Muscle layer of colon (tissue), 2 donors: ENCODE results near the gene ADGRB2.
A peak's percentile ranks its signal among the peaks of the same experiment; 100 is the strongest.

Source experiments
- H3K27ac ChIP-seq: one replicate; pipeline ENCODE4 v1.7.0; 2013; ENCODE audit warnings: low read depth, mild to moderate bottlenecking, low read length, moderate library complexity
- H3K27me3 ChIP-seq, 2 donors: one replicate each; pipeline ENCODE4 v1.7.0; 2013; ENCODE audit warnings: low read length in 2 of 2, mild to moderate bottlenecking in 2 of 2; ENCODE audit not compliant: insufficient read depth in 2 of 2, control insufficient read depth in 1 of 2
- H3K36me3 ChIP-seq: one replicate; pipeline ENCODE4 v1.7.0; 2013; ENCODE audit warnings: mild to moderate bottlenecking, low read length; ENCODE audit not compliant: insufficient read depth
- H3K4me1 ChIP-seq: one replicate; pipeline ENCODE4 v1.7.0; 2013; ENCODE audit warnings: mild to moderate bottlenecking, low read length; ENCODE audit not compliant: insufficient read depth
- H3K4me3 ChIP-seq, 2 donors: one replicate each; pipeline ENCODE4 v1.7.0; 2013; ENCODE audit warnings: low read length in 2 of 2, low read depth in 1 of 2, mild to moderate bottlenecking in 1 of 2, moderate library complexity in 1 of 2
- H3K9ac ChIP-seq: one replicate; pipeline ENCODE4 v1.7.0; 2013; ENCODE audit warnings: low read length
- H3K9me3 ChIP-seq: one replicate; pipeline ENCODE4 v1.7.0; 2013; ENCODE audit warnings: mild to moderate bottlenecking, low read length
- donor health status: abdominal sarcoma.
- donor health status: Adenocarcinoma of cecum.

The ADGRB2 gene

DNA sequence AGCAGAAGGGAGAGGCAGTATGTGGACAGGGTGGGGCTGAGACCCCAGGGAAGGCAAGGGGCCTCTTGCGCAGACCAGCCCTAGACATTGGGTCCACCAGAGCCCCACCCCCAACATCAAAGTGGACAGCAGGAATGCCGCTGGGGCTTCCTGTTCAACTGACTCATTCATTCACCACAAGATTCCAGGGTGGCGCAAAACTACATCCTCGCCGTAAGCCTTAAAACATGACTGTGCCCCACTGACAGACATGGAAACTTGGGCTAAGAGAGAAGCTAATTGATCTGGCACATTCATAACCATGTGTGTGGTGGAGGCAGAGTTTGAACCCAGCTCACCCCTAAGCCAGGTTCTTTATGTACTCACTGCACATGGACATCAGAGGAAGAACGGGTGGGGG is 74.3 kb downstream of the ADGRB2 start:
- Histone ChIP-seq H3K27ac (no peak overlapping the region), H3K4me1 (peaks cover 29% of the 10 kb centered on the region), H3K9ac (no peak overlapping the region), H3K9me3 (no peaks in the 10 kb centered on the region), H3K4me3 (no peak overlapping the region), H3K36me3 (peaks cover 51% of the 10 kb centered on the region), H3K27me3 (no peaks in the 10 kb centered on the region)

DNA sequence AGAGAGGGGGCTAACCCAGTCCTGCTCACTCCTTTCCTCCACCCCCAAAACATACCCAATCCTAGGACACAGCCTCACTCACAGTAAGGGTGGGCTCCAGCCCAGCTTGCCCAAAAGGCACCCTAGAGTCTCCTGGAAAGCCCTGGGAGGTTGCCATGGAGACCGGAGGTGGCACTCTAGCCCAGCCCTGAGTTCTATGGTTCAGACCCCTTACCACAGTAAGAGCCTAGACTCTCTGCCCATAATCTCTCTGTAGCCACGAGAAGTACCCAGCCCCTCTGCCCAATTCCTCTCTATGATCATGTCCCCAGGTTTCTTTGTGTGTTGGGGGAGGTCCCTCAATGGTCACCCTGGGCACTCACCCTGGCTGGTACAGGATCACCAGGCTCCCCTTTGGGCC is 74.8 kb downstream of the ADGRB2 start:
- no peak overlapping the region for H3K4me3 ChIP-seq
- peaks cover 50% of the 10 kb centered on the region for H3K36me3 ChIP-seq
- no peaks in the 10 kb centered on the region for H3K9me3 ChIP-seq
- no peaks in the 10 kb centered on the region for H3K27me3 ChIP-seq
- peaks cover 29% of the 10 kb centered on the region for H3K4me1 ChIP-seq
- H3K27ac ChIP-seq = no peak overlapping the region
- no peak overlapping the region for H3K9ac ChIP-seq

- Histone ChIP-seq H3K27ac (peak overlapping the region; percentile 74), H3K9ac (no peak overlapping the region), H3K9me3 (no peaks in the 10 kb centered on the region), H3K4me1 (peaks cover 29% of the 10 kb centered on the region), H3K36me3 (peaks cover 40% of the 10 kb centered on the region), H3K4me3 (no peak overlapping the region), H3K27me3 (no peaks in the 10 kb centered on the region)
Measured at GRCh38 chr1:31688233-31688918, 75.8 kb downstream of the ADGRB2 start.

GRCh38 chr1:31687601-31688000 is 76.5 kb downstream of the ADGRB2 start:
- H3K27ac ChIP-seq = peak overlapping the region; percentile 74
- H3K9ac ChIP-seq = no peak overlapping the region
- peaks cover 29% of the 10 kb centered on the region for H3K4me1 ChIP-seq
- H3K36me3 ChIP-seq = peaks cover 35% of the 10 kb centered on the region
- no peaks in the 10 kb centered on the region for H3K27me3 ChIP-seq
- no peaks in the 10 kb centered on the region for H3K9me3 ChIP-seq
- no peak overlapping the region for H3K4me3 ChIP-seq

GRCh38 chr1:31685795-31686194 is 78.3 kb downstream of the ADGRB2 start:
- Histone ChIP-seq H3K9me3 (no peaks in the 10 kb centered on the region), H3K4me3 (no peak overlapping the region), H3K27me3 (no peaks in the 10 kb centered on the region), H3K9ac (no peak overlapping the region), H3K27ac (peak overlapping the region; percentile 23), H3K36me3 (peaks cover 36% of the 10 kb centered on the region), H3K4me1 (peaks cover 33% of the 10 kb centered on the region)

DNA sequence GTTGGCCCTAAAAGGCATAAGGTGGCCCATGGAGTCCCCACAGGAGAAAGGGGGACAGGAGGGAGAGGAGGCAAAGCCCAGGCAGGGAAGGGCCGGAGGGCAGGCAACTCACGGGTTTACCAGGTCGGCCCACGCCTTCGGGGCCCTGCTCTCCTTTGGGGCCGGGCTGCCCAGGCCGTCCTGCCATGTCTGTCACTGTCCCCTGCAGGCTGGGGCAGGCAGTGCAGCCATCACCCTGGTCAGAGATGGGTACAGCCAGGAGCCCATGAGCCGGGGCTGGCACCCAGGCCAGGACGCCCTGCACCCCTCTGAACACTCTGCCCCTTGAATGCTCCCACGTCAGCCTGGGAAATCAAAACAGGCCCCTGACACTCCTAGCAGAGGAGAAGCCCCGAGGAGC is 80.1 kb downstream of the ADGRB2 start:
- Histone ChIP-seq H3K4me3 (no peak overlapping the region), H3K27ac (no peak overlapping the region), H3K4me1 (peaks cover 34% of the 10 kb centered on the region), H3K9ac (no peak overlapping the region), H3K9me3 (no peaks in the 10 kb centered on the region), H3K36me3 (peaks cover 26% of the 10 kb centered on the region), H3K27me3 (no peaks in the 10 kb centered on the region)

- peak overlapping the region; percentile 42 for H3K27ac ChIP-seq
- H3K36me3 ChIP-seq = peaks cover 23% of the 10 kb centered on the region
- no peaks in the 10 kb centered on the region for H3K9me3 ChIP-seq
- H3K27me3 ChIP-seq = no peaks in the 10 kb centered on the region
- H3K9ac ChIP-seq = no peak overlapping the region
- no peak overlapping the region for H3K4me3 ChIP-seq
- H3K4me1 ChIP-seq = peaks cover 24% of the 10 kb centered on the region
Measured at GRCh38 chr1:31681415-31681814, 82.7 kb downstream of the ADGRB2 start.

DNA sequence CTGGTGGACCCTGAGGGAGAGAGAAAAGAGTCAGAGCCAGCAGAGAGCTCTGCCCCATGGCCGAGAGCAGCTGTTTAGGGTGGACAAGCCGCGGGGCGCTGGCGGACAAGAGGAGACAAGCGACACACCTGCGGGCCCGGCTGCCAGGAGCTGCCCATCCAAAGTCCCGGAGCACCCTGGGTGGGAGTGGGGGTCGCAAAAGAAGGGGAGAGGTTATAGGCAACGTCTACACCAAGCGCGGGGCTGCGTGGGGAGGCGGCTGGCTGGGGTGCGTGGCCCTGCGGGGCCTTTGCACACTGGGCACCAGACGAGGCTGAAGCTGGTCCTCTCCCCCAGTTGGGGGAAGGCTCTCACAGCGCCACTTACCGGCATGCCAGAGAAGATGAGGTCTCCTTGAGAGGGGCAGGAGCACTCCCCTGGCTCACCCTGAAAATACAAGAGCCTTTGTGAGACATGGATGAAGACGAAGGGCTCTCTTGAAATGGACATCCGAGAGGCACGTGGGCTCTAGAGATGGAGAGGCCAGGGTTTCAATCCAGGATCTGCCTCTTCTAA is 84.4 kb downstream of the ADGRB2 start:
- Histone ChIP-seq H3K27me3 (no peaks in the 10 kb centered on the region), H3K27ac (no peak overlapping the region), H3K4me1 (peaks cover 33% of the 10 kb centered on the region), H3K9ac (no peak overlapping the region), H3K4me3 (no peak overlapping the region), H3K36me3 (peaks cover 14% of the 10 kb centered on the region), H3K9me3 (no peaks in the 10 kb centered on the region)

DNA sequence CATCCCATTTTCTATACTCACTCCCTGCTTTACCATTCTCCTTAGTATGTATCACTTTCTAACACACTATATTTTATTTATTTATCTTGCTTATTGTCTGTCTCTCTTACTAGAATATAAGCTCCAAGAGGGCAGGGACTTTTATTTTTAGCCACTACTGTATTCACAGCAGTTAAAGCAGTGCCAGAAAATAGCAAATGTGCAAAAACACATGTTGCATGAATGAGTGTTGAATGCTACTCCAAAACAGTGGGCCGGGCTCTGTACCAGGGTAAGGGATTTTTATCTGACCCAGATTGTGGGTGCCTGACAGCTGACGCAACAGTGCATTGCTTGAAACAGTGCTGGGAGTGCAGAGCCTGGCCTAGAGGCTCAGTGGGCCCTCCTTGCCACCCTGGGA is 85.0 kb downstream of the ADGRB2 start:
- peaks cover 14% of the 10 kb centered on the region for H3K36me3 ChIP-seq

DNA sequence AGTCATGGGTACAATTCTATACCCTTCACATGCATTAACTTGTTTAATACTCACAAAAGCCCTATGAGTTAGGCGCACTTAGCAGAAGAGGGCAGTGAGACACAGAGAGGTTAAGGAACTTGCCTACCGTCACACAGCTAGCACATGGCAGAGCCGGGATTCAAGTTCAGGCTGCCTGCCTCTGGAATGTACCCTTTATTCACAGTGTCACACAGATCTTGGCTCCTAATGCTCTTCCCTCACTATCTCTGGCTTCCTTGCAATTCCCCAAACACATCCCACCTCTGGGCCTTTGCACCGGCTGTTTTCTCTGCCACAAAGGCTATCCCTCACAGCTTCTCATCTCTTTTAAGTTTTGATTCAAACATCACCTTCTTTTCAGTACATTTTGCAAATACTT is 85.5 kb downstream of the ADGRB2 start:
- Histone ChIP-seq H3K36me3 (peaks cover 14% of the 10 kb centered on the region), H3K9me3 (no peaks in the 10 kb centered on the region), H3K4me3 (no peak overlapping the region), H3K27ac (no peak overlapping the region), H3K27me3 (no peaks in the 10 kb centered on the region), H3K9ac (no peak overlapping the region), H3K4me1 (peaks cover 43% of the 10 kb centered on the region)

More for the DNA sequence above, 85.0 kb downstream of the ADGRB2 start:
- no peak overlapping the region for H3K27ac ChIP-seq
- peaks cover 39% of the 10 kb centered on the region for H3K4me1 ChIP-seq
- H3K9me3 ChIP-seq = no peaks in the 10 kb centered on the region
- H3K9ac ChIP-seq = no peak overlapping the region
- no peak overlapping the region for H3K4me3 ChIP-seq
- H3K27me3 ChIP-seq = no peaks in the 10 kb centered on the region

- Histone ChIP-seq H3K9ac (no peak overlapping the region), H3K27me3 (no peaks in the 10 kb centered on the region), H3K27ac (no peak overlapping the region), H3K36me3 (peaks cover 14% of the 10 kb centered on the region), H3K4me3 (no peak overlapping the region), H3K9me3 (no peaks in the 10 kb centered on the region), H3K4me1 (peaks cover 50% of the 10 kb centered on the region)
Measured at GRCh38 chr1:31677949-31678348, 86.2 kb downstream of the ADGRB2 start.

- peaks cover 14% of the 10 kb centered on the region for H3K36me3 ChIP-seq
- H3K9ac ChIP-seq = no peak overlapping the region
Measured at GRCh38 chr1:31677401-31677800, 86.7 kb downstream of the ADGRB2 start.

More at GRCh38 chr1:31677401-31677800, 86.7 kb downstream of the ADGRB2 start:
- peaks cover 55% of the 10 kb centered on the region for H3K4me1 ChIP-seq
- H3K27ac ChIP-seq = no peak overlapping the region
- no peak overlapping the region for H3K4me3 ChIP-seq
- H3K27me3 ChIP-seq = no peaks in the 10 kb centered on the region
- H3K9me3 ChIP-seq = no peaks in the 10 kb centered on the region
